ENCODE results near the gene REST.
A peak's percentile ranks its signal among the peaks of the same experiment; 100 is the strongest.

REST gene

DNA sequence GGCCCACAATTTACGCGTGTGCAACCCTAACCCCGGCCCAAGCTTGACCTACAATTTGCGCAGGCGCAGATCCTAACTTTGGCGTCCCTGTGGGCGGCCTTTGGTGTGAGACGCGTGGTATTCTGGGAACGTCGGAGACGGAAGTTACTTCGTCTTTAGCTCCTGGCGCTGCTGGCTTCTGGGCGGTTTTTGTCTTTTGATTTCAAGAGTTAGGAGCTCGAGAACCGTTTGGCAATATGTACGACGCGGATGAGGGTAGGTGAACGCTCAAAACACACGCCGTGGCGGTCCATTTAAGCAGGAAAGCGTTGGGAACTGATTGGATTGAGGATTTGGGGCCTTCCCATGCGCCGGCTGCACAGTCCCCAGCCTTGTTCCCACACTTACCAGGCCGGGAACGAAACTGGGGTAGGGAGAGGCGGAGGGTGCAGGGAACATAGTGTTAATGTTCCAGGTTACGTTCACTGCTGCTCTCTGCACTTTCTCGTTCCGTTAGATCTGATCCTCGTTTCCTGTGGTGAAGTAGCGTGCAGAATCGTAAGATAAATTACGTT is 71.1 kb downstream of the REST start, which contains the start of gene POLR2B:
Gene POLR2B (plus strand): TSS at position 147 of the 554 bp plus-strand sequence. CDS start 90 bp downstream, at position 237.
- DNase-seq: peak; percentile 99

- peak in 1 of 2 donors; percentile 19 for DNase-seq
Observed at GRCh38 chr4:56979421-56980072, 71.8 kb downstream of the REST start.

- no peak for DNase-seq
Observed at GRCh38 chr4:56981795-56982201, 74.1 kb downstream of the REST start.

DNA sequence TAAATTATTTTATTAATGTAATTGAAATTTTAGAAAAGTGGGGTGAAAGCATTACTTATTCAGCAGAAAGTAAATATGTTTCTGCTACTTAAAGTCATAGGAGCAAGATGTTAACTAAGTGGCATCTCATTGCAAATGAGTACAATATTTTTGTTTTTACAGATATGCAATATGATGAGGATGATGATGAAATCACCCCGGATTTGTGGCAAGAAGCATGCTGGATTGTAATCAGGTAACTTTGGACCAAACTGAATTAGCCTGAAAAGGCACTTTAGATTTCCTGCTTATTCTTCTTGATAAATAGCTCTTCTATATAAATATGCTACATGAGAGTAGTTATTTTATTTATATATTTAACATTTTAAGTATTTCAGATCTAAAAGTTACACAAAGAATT is 78.5 kb downstream of the REST start:
- DNase-seq: no peak

GRCh38 chr4:56986952-56987351 is 79.3 kb downstream of the REST start:
- no peak for DNase-seq

- peak; percentile 24 to 49 for DNase-seq
Observed at GRCh38 chr4:56990109-56990905, 82.6 kb downstream of the REST start.

GRCh38 chr4:56995525-56995924 is 87.8 kb downstream of the REST start:
- no peak for DNase-seq

DNA sequence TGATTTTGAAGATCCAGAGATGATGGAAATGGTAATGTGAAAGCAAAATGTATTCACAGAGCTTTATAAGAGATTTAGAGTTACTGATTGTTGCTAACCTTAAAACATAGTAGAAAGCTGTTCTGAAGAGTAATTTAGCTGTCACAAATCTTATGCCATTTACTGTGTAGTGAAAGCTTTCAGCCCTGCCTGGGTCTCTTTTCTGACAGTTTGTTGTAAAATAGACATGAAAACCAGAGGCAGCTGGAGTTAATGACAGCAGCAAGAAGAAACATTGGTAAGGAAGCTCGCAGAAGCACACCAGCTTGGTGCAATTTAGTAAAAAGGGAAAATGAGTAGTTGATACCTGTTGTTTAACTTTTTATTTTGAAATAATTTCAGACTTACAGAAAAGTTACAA is 92.1 kb downstream of the REST start:
- DNase-seq: no peak

DNA sequence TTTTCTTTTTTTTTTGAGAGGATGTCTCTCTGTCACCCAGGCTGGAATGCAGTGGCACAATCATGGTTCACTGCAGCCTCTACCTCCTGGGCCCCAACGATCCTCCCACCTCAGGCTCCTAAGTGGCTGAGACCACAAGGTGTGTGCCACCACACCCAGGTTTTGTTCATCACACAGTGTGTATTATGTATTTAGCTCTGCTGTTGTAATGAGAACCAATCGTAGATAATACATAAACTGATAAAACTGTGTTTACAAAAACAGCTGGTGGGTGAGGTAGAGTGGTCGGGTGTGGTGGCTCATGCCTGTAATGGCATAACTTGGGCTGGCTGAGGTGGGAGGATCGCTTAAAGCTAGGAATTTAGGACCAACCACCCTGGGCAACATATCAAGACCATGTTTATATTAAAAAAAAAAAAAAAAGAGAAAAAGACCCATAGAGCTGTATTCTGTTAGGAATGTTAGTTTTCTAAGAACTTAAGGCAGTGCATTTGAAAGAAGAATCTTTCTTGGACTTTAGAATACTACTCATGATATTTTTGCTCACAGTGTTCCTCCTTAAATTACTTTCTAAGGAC is 105.9 kb downstream of the REST start:
- DNase-seq: no peak
